ENCODE data around the gene HGS. TPM values are rescaled to one million over a fixed set of nuclear protein-coding genes. Genes with fewer than 3 reads are reported as not detected.

The HGS gene
- total RNA-seq, 1 donor from 2014 or later, result 211 TPM

GRCh38 chr17:81659038-81659437, 24.8 kb upstream of the HGS start:
- peaks cover 5% of the 10 kb centered on the region for H3K27me3 ChIP-seq
- no peaks in the 10 kb centered on the region for H3K4me1 ChIP-seq
- DNase-seq (ENCODE audit: low spot score in 2 of 2), result no peak
- no peaks in the 10 kb centered on the region for H3K9me3 ChIP-seq
- H3K27ac ChIP-seq, result no peak overlapping the region
- no peak overlapping the region for H3K4me3 ChIP-seq
- no peaks in the 10 kb centered on the region for H3K36me3 ChIP-seq
- intact Hi-C loops (cut with DNase I), result no loop called here
- TF ChIP-seq CTCF (IDR thresholded peaks at IDR 0.05), result no peak

- Histone ChIP-seq H3K9me3 (no peaks in the 10 kb centered on the region), H3K4me1 (peaks cover 0 to 3% of the 10 kb centered on the region in 2 donors), H3K36me3 (no peaks in the 10 kb centered on the region), H3K27ac (no peak overlapping the region), H3K27me3 (peaks cover 5% of the 10 kb centered on the region), H3K4me3 (no peak overlapping the region)
- DNase-seq (ENCODE audit: low spot score in 2 of 2), result no peak
- TF ChIP-seq CTCF (IDR thresholded peaks at IDR 0.05), result no peak
- intact Hi-C loops (cut with DNase I), result no loop called here
These were observed 23.4 kb upstream of the HGS start for GRCh38 chr17:81660441-81660840.

- intact Hi-C loops (cut with DNase I), result no loop called here
- no peak for DNase-seq (ENCODE audit: low spot score in 2 of 2)
- H3K4me1 ChIP-seq, result peaks cover 3 to 9% of the 10 kb centered on the region in 2 donors
- H3K27me3 ChIP-seq, result no peaks in the 10 kb centered on the region
- TF ChIP-seq CTCF (IDR thresholded peaks at IDR 0.05), result no peak
- H3K9me3 ChIP-seq, result no peaks in the 10 kb centered on the region
- no peak overlapping the region for H3K4me3 ChIP-seq
- no peaks in the 10 kb centered on the region for H3K36me3 ChIP-seq
- no peak overlapping the region for H3K27ac ChIP-seq
These were observed 21.8 kb upstream of the HGS start for GRCh38 chr17:81662002-81662401.

- Histone ChIP-seq H3K36me3 (peaks cover 0 to under 1% of the 10 kb centered on the region in 2 donors), H3K27ac (no peak overlapping the region), H3K4me1 (peaks cover 3 to 17% of the 10 kb centered on the region in 2 donors), H3K9me3 (no peaks in the 10 kb centered on the region), H3K4me3 (no peak overlapping the region), H3K27me3 (no peaks in the 10 kb centered on the region)
- no peak for DNase-seq (ENCODE audit: low spot score in 2 of 2)
- intact Hi-C loops (cut with DNase I), result no loop called here
- no peak for TF ChIP-seq CTCF (IDR thresholded peaks at IDR 0.05)
These were observed 19.8 kb upstream of the HGS start for GRCh38 chr17:81664051-81664470.

- no peak for DNase-seq (ENCODE audit: low spot score in 2 of 2)
- H3K27me3 ChIP-seq, result no peaks in the 10 kb centered on the region
- intact Hi-C loops (cut with DNase I), result loop anchor here (1.0 kb wide), 3 partner anchors 18 to 47 kb away; partner anchors contain the start of genes ARL16, NPLOC4, SLC25A10 and TSPAN10
- H3K9me3 ChIP-seq, result no peaks in the 10 kb centered on the region
- H3K27ac ChIP-seq, result peak overlapping the region; percentile 65 to 80
- peaks cover 10 to 14% of the 10 kb centered on the region in 2 donors for H3K36me3 ChIP-seq
- no peak for TF ChIP-seq CTCF (IDR thresholded peaks at IDR 0.05)
- peaks cover 3 to 17% of the 10 kb centered on the region in 2 donors for H3K4me1 ChIP-seq
- peak overlapping the region; percentile 68 to 69 for H3K4me3 ChIP-seq
These were observed 18.4 kb upstream of the HGS start for GRCh38 chr17:81665205-81666091.
